Adipocyte (in vitro differentiated cells): ENCODE results near the gene SMC1B.

Experiments
- DNase-seq: peaks from one replicate; pipeline ENCODE4 v3.0.0-alpha.2; 2015; ENCODE audit warnings: low read depth
- H3K27me3 ChIP-seq: replicated peaks from 2 replicates; pipeline ENCODE4 v1.7.0; 2013; ENCODE audit warnings: mild to moderate bottlenecking, low read length, moderate library complexity; ENCODE audit not compliant: control insufficient read depth, insufficient read depth
- H3K36me3 ChIP-seq: 2 replicates; pipeline ENCODE4 v1.7.0; 2013; ENCODE audit warnings: low read length, mild to moderate bottlenecking, moderate library complexity; ENCODE audit not compliant: control insufficient read depth, insufficient read depth, severe bottlenecking
- H3K4me1 ChIP-seq: 2 replicates; pipeline ENCODE4 v1.7.0; 2013; ENCODE audit warnings: mild to moderate bottlenecking, low read length, moderate library complexity; ENCODE audit not compliant: control insufficient read depth, insufficient read depth
- H3K4me3 ChIP-seq: 2 replicates; pipeline ENCODE4 v1.7.0; 2013; ENCODE audit warnings: mild to moderate bottlenecking, low read length, moderate library complexity
- H3K9ac ChIP-seq: 2 replicates; pipeline ENCODE4 v1.7.0; 2013; ENCODE audit warnings: mild to moderate bottlenecking, low read length, moderate library complexity
- H3K9me3 ChIP-seq: 2 replicates; pipeline ENCODE4 v1.7.0; 2013; ENCODE audit warnings: mild to moderate bottlenecking, low read length, moderate library complexity; ENCODE audit not compliant: control insufficient read depth

The SMC1B gene

DNA sequence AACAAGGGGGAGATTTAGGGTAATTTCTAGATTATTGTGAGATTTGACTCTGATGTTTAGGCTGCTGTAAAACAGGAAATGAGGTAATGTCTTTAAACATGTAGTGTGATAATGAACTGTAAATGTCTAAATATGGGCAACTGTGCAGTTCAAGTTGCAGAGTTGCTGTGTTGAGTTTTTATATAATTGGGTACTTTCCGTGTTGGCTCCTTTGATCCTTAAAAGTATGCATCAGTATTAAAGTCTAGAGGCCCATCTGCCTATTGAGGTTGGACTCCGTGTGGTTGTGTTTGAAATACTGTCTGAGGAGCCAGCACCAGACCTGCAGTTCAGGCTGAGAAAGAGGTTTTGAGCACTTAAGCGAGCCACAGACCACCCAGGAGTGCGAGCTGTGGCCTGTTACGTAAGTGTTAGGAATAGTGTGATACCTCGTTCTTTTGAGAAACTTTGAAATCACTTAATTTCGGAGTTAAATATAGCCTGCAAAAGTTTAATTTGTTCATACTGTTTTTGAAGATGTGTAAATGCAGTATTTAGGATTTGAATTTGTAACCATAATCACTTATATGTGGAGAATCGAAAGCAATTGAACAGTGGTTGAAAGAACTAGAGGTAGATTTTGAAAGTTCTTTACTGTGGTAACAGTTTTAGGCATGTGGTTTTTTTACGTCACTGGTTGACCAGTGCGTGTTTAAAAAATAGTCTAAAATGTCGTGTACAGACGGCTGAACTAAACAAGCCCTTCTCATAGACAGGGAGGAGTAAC is 94.7 kb downstream of the SMC1B start:
- Histone ChIP-seq H3K36me3 (peaks cover 13% of the 10 kb centered on the region), H3K27me3 (no peaks in the 10 kb centered on the region), H3K9me3 (no peaks in the 10 kb centered on the region), H3K4me3 (no peak overlapping the region), H3K4me1 (peaks cover 38% of the 10 kb centered on the region), H3K9ac (peak overlapping the region; percentile 58)
- DNase-seq: no peak

GRCh38 chr22:45318168-45318557 is 95.2 kb downstream of the SMC1B start:
- no peaks in the 10 kb centered on the region for H3K9me3 ChIP-seq
- no peak overlapping the region for H3K4me3 ChIP-seq

GRCh38 chr22:45317551-45318167 is 95.7 kb downstream of the SMC1B start:
- no peaks in the 10 kb centered on the region for H3K9me3 ChIP-seq
- no peak overlapping the region for H3K4me3 ChIP-seq
- no peaks in the 10 kb centered on the region for H3K27me3 ChIP-seq
- DNase-seq: peak; percentile 17
- peaks cover 38% of the 10 kb centered on the region for H3K4me1 ChIP-seq
- H3K36me3 ChIP-seq: peaks cover 3% of the 10 kb centered on the region
- peak overlapping the region; percentile 31 for H3K9ac ChIP-seq

More at GRCh38 chr22:45318168-45318557, 95.2 kb downstream of the SMC1B start:
- Histone ChIP-seq H3K9ac (peak overlapping the region; percentile 31), H3K4me1 (peaks cover 38% of the 10 kb centered on the region), H3K36me3 (peaks cover 7% of the 10 kb centered on the region), H3K27me3 (no peaks in the 10 kb centered on the region)
- DNase-seq: peak; percentile 94

GRCh38 chr22:45316796-45317526 is 96.4 kb downstream of the SMC1B start:
- DNase-seq: no peak
- H3K4me1 ChIP-seq: peaks cover 38% of the 10 kb centered on the region

DNA sequence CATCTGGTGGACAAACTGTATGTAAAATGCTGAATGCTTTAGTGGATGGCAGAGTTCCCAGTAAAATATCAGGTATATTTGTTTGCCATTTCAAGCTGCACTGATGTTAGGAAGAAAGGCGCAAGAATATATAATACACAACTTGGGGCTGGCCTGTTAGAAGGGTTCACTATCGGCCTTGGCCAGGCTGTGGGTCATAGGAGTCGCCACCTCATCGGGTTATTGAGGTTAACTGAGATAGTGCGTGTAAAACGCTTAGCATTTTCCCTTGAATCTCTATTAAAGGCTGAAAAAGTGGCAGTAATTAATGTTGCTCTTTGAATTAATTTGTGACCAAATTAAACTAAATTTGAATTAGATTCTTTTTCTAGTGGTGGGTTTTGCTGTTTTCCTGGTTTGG is 98.6 kb downstream of the SMC1B start:
- Histone ChIP-seq H3K9ac (no peak overlapping the region), H3K4me3 (no peak overlapping the region), H3K36me3 (no peaks in the 10 kb centered on the region), H3K27me3 (no peaks in the 10 kb centered on the region), H3K9me3 (no peaks in the 10 kb centered on the region), H3K4me1 (peaks cover 38% of the 10 kb centered on the region)
- DNase-seq: no peak

More at GRCh38 chr22:45316796-45317526, 96.4 kb downstream of the SMC1B start:
- no peaks in the 10 kb centered on the region for H3K27me3 ChIP-seq
- H3K4me3 ChIP-seq: no peak overlapping the region
- H3K36me3 ChIP-seq: no peaks in the 10 kb centered on the region
- no peaks in the 10 kb centered on the region for H3K9me3 ChIP-seq
- no peak overlapping the region for H3K9ac ChIP-seq

GRCh38 chr22:45314054-45314721 is 99.2 kb downstream of the SMC1B start:
- Histone ChIP-seq H3K4me1 (peaks cover 35% of the 10 kb centered on the region), H3K9me3 (no peaks in the 10 kb centered on the region), H3K36me3 (no peaks in the 10 kb centered on the region), H3K4me3 (no peak overlapping the region), H3K9ac (no peak overlapping the region), H3K27me3 (no peaks in the 10 kb centered on the region)
- DNase-seq: no peak

- DNase-seq: no peak
- Histone ChIP-seq H3K9me3 (no peaks in the 10 kb centered on the region), H3K9ac (no peak overlapping the region), H3K27me3 (no peaks in the 10 kb centered on the region), H3K4me3 (no peak overlapping the region), H3K36me3 (no peaks in the 10 kb centered on the region), H3K4me1 (peaks cover 25% of the 10 kb centered on the region)
Observed at GRCh38 chr22:45312856-45313255, 100.5 kb downstream of the SMC1B start.

GRCh38 chr22:45312415-45312814 is 101.0 kb downstream of the SMC1B start:
- H3K4me1 ChIP-seq: peaks cover 21% of the 10 kb centered on the region
- H3K9me3 ChIP-seq: no peaks in the 10 kb centered on the region
- DNase-seq: no peak

GRCh38 chr22:45310977-45311531 is 102.3 kb downstream of the SMC1B start:
- Histone ChIP-seq H3K27me3 (no peaks in the 10 kb centered on the region), H3K4me1 (peaks cover 14% of the 10 kb centered on the region), H3K36me3 (no peaks in the 10 kb centered on the region), H3K9ac (peak overlapping the region; percentile 91), H3K9me3 (no peaks in the 10 kb centered on the region), H3K4me3 (peak overlapping the region; percentile 86)
- no peak for DNase-seq

More at GRCh38 chr22:45312415-45312814, 101.0 kb downstream of the SMC1B start:
- Histone ChIP-seq H3K4me3 (no peak overlapping the region), H3K36me3 (no peaks in the 10 kb centered on the region), H3K27me3 (no peaks in the 10 kb centered on the region), H3K9ac (no peak overlapping the region)

DNA sequence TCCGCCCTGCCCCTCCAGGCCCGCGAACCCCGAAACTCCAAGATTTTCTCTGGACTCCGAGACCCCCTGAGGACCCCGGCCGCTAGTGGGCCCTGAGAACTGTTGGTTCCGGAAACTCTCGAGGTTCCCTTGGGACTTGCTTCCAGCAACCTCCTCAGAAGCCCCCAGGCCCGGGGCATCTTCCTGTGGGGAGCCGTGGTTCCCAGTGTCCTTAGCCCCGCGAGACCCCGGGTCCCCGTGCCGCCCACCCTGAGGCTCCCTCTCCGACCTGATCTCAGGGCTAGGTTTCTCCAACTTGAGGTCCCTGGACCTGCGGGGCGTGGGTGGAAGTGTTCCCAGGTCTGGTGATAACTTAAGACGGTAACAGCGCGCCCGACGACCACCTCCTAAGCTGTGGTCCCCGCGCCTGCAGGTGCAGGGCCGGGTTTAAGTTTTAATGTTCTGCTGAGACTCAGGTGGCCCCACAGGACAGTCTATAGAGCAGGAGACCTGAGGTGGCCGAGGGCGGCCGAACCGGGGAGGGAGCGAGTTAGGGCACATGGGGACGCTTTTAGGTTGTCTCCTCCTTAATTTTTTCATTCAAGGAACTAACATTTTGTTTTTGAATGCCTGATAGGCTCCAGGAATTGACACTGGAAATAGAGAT is 102.9 kb downstream of the SMC1B start:
- H3K9me3 ChIP-seq: no peaks in the 10 kb centered on the region
- peak overlapping the region; percentile 86 for H3K4me3 ChIP-seq
- peak; percentile 33 for DNase-seq
- peak overlapping the region; percentile 91 for H3K9ac ChIP-seq
- H3K27me3 ChIP-seq: no peaks in the 10 kb centered on the region
- H3K36me3 ChIP-seq: no peaks in the 10 kb centered on the region
- peaks cover 14% of the 10 kb centered on the region for H3K4me1 ChIP-seq
